GM12878 (cell line): ENCODE results near the gene PPM1A. TPM values are rescaled to one million over a fixed set of nuclear protein-coding genes. Genes with fewer than 3 reads are reported as not detected.

Source experiments
- ATAC-seq: fragments of 200-7000 bp; cut with Tn5 transposase; 3 replicates; pipeline ENCODE4 v1.9.1; 2020; ENCODE audit warnings: mild to moderate bottlenecking, moderate library complexity
- BruUV-seq: library from RNA; stranded (reverse); fragments of 400-500 nt; replicated peaks from 2 replicates; lab custom pipeline; 2021; lab: Mats Ljungman, UMichigan
- CTCF ChIA-PET: fragments of 300-600 bp; sonication (Branson Sonifier 250); formaldehyde crosslinking; extraction: SDS; loops from one replicate; lab custom pipeline; 2021; ENCODE audit warnings: inconsistent platforms; lab: Yijun Ruan, JAX
- POLR2A ChIA-PET: fragments of 350-600 bp; formaldehyde crosslinking; extraction: SDS; loops from one replicate; lab custom pipeline; 2021; ENCODE audit warnings: inconsistent platforms; lab: Charles Lee
- RAD21 ChIA-PET: fragments of 300-600 bp; sonication (Branson Sonifier 250); formaldehyde crosslinking; loops from one replicate; lab custom pipeline; 2023; ENCODE audit warnings: antibody characterized with exemption; ENCODE audit not compliant: unreplicated experiment; lab: Charles Lee
- SMC1A ChIA-PET: fragments of 300-600 bp; sonication (Branson Sonifier 250); formaldehyde crosslinking; loops from one replicate; lab custom pipeline; 2023; ENCODE audit not compliant: unreplicated experiment, uncharacterized antibody; lab: Charles Lee
- DNase-seq: peaks from one replicate; pipeline ENCODE4 v3.0.0-alpha.2; 2011; ENCODE audit warnings: low read depth, low spot score
- FAIRE-seq: peaks from 3 replicates; lab custom pipeline; 2011; peaks lifted over from hg19 to GRCh38; lab: Jason Lieb, UNC
- H2AFZ ChIP-seq: 2 replicates; pipeline ENCODE4 v1.6.0; 2011; ENCODE audit warnings: low read depth, low read length, control low read depth; ENCODE audit not compliant: control insufficient read depth
- H3K27ac ChIP-seq: 2 replicates; pipeline ENCODE4 v1.5.1; 2011; ENCODE audit warnings: control low read depth; ENCODE audit not compliant: control insufficient read depth, insufficient read depth
- H3K27me3 ChIP-seq, 2 experiments: replicated peaks in 1 of 2; 2 replicates each; pipeline versions ENCODE4 v1.6.0 to v1.6.1; 2011; ENCODE audit warnings: low read length in 1 of 2; ENCODE audit not compliant: control insufficient read depth in 2 of 2, insufficient read depth in 2 of 2
- H3K36me3 ChIP-seq, 2 experiments: 2 replicates each; pipeline ENCODE4 v1.5.1; 2011; ENCODE audit warnings: low read length in 1 of 2; ENCODE audit not compliant: control insufficient read depth in 2 of 2, insufficient read depth in 2 of 2
- H3K4me1 ChIP-seq: 2 replicates; pipeline ENCODE4 v1.6.1; 2011; ENCODE audit warnings: mild to moderate bottlenecking, low read length, moderate library complexity, mixed read lengths; ENCODE audit not compliant: control insufficient read depth, insufficient read depth
- H3K4me2 ChIP-seq: 2 replicates; pipeline ENCODE4 v1.6.0; 2011; ENCODE audit warnings: control low read depth; ENCODE audit not compliant: control insufficient read depth, insufficient read depth
- H3K4me3 ChIP-seq: fragments of 200-600 bp; sonication (generic); 2 replicates; pipeline ENCODE4 v1.5.1; 2016
- H3K79me2 ChIP-seq: 2 replicates; pipeline ENCODE4 v1.6.0; 2011; ENCODE audit warnings: low read length; ENCODE audit not compliant: control insufficient read depth, insufficient read depth
- H3K9ac ChIP-seq: 2 replicates; pipeline ENCODE4 v1.8.0; 2011; ENCODE audit warnings: low read length, control low read depth, mixed read lengths; ENCODE audit not compliant: control insufficient read depth, insufficient read depth
- H3K9me3 ChIP-seq: replicated peaks from 3 replicates; pipeline ENCODE4 v1.5.1; 2011; ENCODE audit warnings: mild to moderate bottlenecking, low read length; ENCODE audit not compliant: control insufficient read depth, insufficient read depth
- H4K20me1 ChIP-seq: 2 replicates; pipeline ENCODE4 v1.6.0; 2011; ENCODE audit not compliant: control insufficient read depth, insufficient read depth
- BACH1 ChIP-seq: fragments of 450-650 bp; IDR thresholded peaks from 2 replicates; pipeline ENCODE4 v1.6.1; 2017; ENCODE audit warnings: mild to moderate bottlenecking, borderline replicate concordance
- CBX5 ChIP-seq: sonication (generic); IDR thresholded peaks from 2 replicates; pipeline ENCODE4 v1.6.1; 2016; ENCODE audit warnings: low read depth, moderate library complexity, mild to moderate bottlenecking, inconsistent platforms
- CREB1 ChIP-seq: IDR thresholded peaks from 2 replicates; pipeline ENCODE4 v1.6.1; 2012; ENCODE audit warnings: low read depth, mild to moderate bottlenecking, inconsistent platforms
- CREM ChIP-seq: IDR thresholded peaks from 2 replicates; pipeline ENCODE4 v1.6.1; 2014; ENCODE audit warnings: antibody characterized with exemption, low read depth
- KLF5 ChIP-seq: fragments of 450-650 bp; IDR thresholded peaks from 2 replicates; pipeline ENCODE4 v1.6.1; 2014; ENCODE audit warnings: mild to moderate bottlenecking; ENCODE audit not compliant: partially characterized antibody
- MYB ChIP-seq: fragments of 150-350 bp; IDR thresholded peaks from 2 replicates; pipeline ENCODE4 v1.6.1; 2014; ENCODE audit warnings: mild to moderate bottlenecking, low read depth, low read length, borderline replicate concordance
- MYC ChIP-seq: IDR thresholded peaks from 2 replicates; pipeline ENCODE4 v1.6.1; 2011; ENCODE audit warnings: mild to moderate bottlenecking, low read length, moderate library complexity, inconsistent platforms; ENCODE audit not compliant: insufficient read depth, insufficient replicate concordance, insufficient read length, severe bottlenecking
- POU2F2 ChIP-seq: IDR thresholded peaks from 3 replicates; pipeline ENCODE4 v1.6.1; 2011; ENCODE audit warnings: low read depth, mild to moderate bottlenecking, low read length, borderline replicate concordance
- RAD51 ChIP-seq: fragments of 450-650 bp; IDR thresholded peaks from 2 replicates; pipeline ENCODE4 v1.6.1; 2016; ENCODE audit warnings: moderate library complexity, mild to moderate bottlenecking, inconsistent platforms
- RELA ChIP-seq: fragments of 450-650 bp; IDR thresholded peaks from 2 replicates; pipeline ENCODE4 v1.8.0; 2014; ENCODE audit warnings: borderline replicate concordance; ENCODE audit not compliant: partially characterized antibody
- WRNIP1 ChIP-seq: IDR thresholded peaks from 2 replicates; pipeline ENCODE4 v1.6.1; 2011; ENCODE audit warnings: low read depth, low read length, improper control_type of control experiment, borderline replicate concordance
- ZNF592 ChIP-seq: fragments of 450-650 bp; IDR thresholded peaks from 2 replicates; pipeline ENCODE4 v1.6.1; 2017; ENCODE audit warnings: mild to moderate bottlenecking, moderate library complexity
- WGBS: methylation state at CpG from one replicate; pipeline ENCODE4 v1.1.6; 2016; ENCODE audit warnings: low lambda C conversion rate; ENCODE audit not compliant: insufficient replicate concordance, insufficient coverage; ENCODE audit errors: missing lambda C conversion rate; 5-methylcytosine and 5-hydroxymethylcytosine counted together
- in situ Hi-C: fragments of 300-500 bp; cut with MboI; formaldehyde crosslinking; loops from 9 replicates; pipeline ENCODE4 v1.14.3; 2018; ENCODE audit warnings: mixed read lengths
- intact Hi-C: fragments of 100-400 bp; cut with micrococcal nuclease; formaldehyde crosslinking; loops from one replicate; pipeline ENCODE4 v1.14.2; 2022; ENCODE audit not compliant: unreplicated experiment
- polyA plus RNA-seq, 11 experiments: library from polyadenylated mRNA; depleted of rRNA in 4 of 11; unstranded in 6 of 11; stranded (reverse) in 5 of 11; fragments of >200 nt; fragmentation: Nextera tagmentation in 4 of 11; fragmentation: Illumina TruSeq in 1 of 11; extraction: Ambion mirVana in 4 of 11; extraction: Trizol in 1 of 11; gene quantifications; 1 replicate in 1 of 11; 2 replicates in 10 of 11; pipeline versions ENCODE4 v1.2.1 to v1.2.3, GENCODE V29; 2011 to 2016; ENCODE audit warnings: inconsistent platforms in 2 of 11, missing spikeins in 2 of 11, low read depth in 1 of 11
- total RNA-seq, 4 experiments: library from RNA; depleted of rRNA in 3 of 4; stranded (reverse); fragments of >200 nt in 3 of 4; fragmentation: Illumina TruSeq in 1 of 4; extraction: Trizol in 1 of 4; gene quantifications; 2 replicates each; pipeline versions ENCODE4 v1.2.1 to v1.2.3, GENCODE V29; 2013 to 2021

Gene PPM1A
- total and polyA plus RNA-seq, 10 of the 15 experiments (the other 5 are each of a cell fraction or from before 2014, with no cell fraction given) = 16.8 to 124 (median 47.0) TPM

GRCh38 chr14:60233251-60233650 is 15.8 kb upstream of the PPM1A start:
- CTCF ChIA-PET = interaction anchor here (2.1 kb wide), 1 partner anchor 8 kb away, joined by 5 read pairs; no protein-coding TSS in a partner anchor
- in situ Hi-C loops (no loop called here), intact Hi-C loops (no loop called here)
- FAIRE-seq = no peak
- Histone ChIP-seq H3K9me3 (no peaks in the 10 kb centered on the region; the same call in none of the 3 replicates), H4K20me1 (no peaks in the 10 kb centered on the region), H3K79me2 (no peaks in the 10 kb centered on the region), H3K36me3 (no peaks in the 10 kb centered on the region), H3K27me3 (no peaks in the 10 kb centered on the region), H3K4me2 (no peak overlapping the region), H3K9ac (no peak overlapping the region), H3K27ac (no peak overlapping the region), H3K4me3 (no peak overlapping the region), H3K4me1 (no peaks in the 10 kb centered on the region), H2AFZ (no peak overlapping the region)
- 52% methylated on average over 3 of the region's 3 CpGs for WGBS
- no peak for ATAC-seq
- SMC1A ChIA-PET = interaction anchor here (0.8 to 2.4 kb wide), 3 partner anchors 12 to 14 kb away, joined by 3 to 9 read pairs (median 5); no protein-coding TSS in a partner anchor
- DNase-seq = no peak
- POLR2A ChIA-PET = no interaction called here
- RAD21 ChIA-PET = interaction anchor here (0.7 to 1.4 kb wide), 2 partner anchors 11 to 21 kb away, joined by 3 to 4 read pairs; no protein-coding TSS in a partner anchor
- no TSS peak for BruUV-seq
- TF ChIP-seq CREB1 = no peak
- TF ChIP-seq RELA = no peak
- TF ChIP-seq MYB = no peak
- TF ChIP-seq BACH1 = no peak
- no peak for TF ChIP-seq KLF5
- TF ChIP-seq RAD51 = no peak

GRCh38 chr14:60233891-60234290 is 15.1 kb upstream of the PPM1A start:
- no TSS peak for BruUV-seq
- no peak for DNase-seq
- ChIA-PET SMC1A (interaction anchor here (0.6 to 2.4 kb wide), 3 partner anchors 11 to 333 kb away, joined by 3 to 9 read pairs (median 5); no protein-coding TSS in a partner anchor), CTCF (interaction anchor here (0.6 to 2.1 kb wide), 4 partner anchors 9 to 98 kb away, joined by 3 to 5 read pairs (median 4); no protein-coding TSS in a partner anchor), RAD21 (interaction anchor here (1.4 kb wide), 1 partner anchor 11 kb away, joined by 3 read pairs; no protein-coding TSS in a partner anchor), POLR2A (interaction anchor here (1.1 kb wide), 1 partner anchor 69 kb away, joined by 3 read pairs; no protein-coding TSS in a partner anchor)
- no peak for ATAC-seq
- H3K27ac ChIP-seq = no peak overlapping the region
- H3K9ac ChIP-seq = no peak overlapping the region
- in situ Hi-C loops (no loop called here), intact Hi-C loops (no loop called here)
- no peaks in the 10 kb centered on the region for H3K79me2 ChIP-seq
- H3K4me3 ChIP-seq = no peak overlapping the region
- no peak overlapping the region for H2AFZ ChIP-seq
- no peaks in the 10 kb centered on the region for H3K27me3 ChIP-seq
- no peak for FAIRE-seq
- H3K4me2 ChIP-seq = no peak overlapping the region
- H3K36me3 ChIP-seq = no peaks in the 10 kb centered on the region
- H4K20me1 ChIP-seq = no peaks in the 10 kb centered on the region
- no peaks in the 10 kb centered on the region; the same call in none of the 3 replicates for H3K9me3 ChIP-seq
- no peaks in the 10 kb centered on the region for H3K4me1 ChIP-seq
- no peak for TF ChIP-seq MYC
- TF ChIP-seq WRNIP1 = no peak
- no peak for TF ChIP-seq ZNF592
- no peak for TF ChIP-seq POU2F2
- no peak for TF ChIP-seq CBX5
- no peak for TF ChIP-seq CREM
